GM12878 (cell line): Measurements from ENCODE around the gene KRT20. TPM values are rescaled to one million over a fixed set of nuclear protein-coding genes. Genes with fewer than 3 reads are reported as not detected.

Experiments used
- ATAC-seq: fragments of 200-7000 bp; cut with Tn5 transposase; 3 replicates; pipeline ENCODE4 v1.9.1; 2020; ENCODE audit warnings: mild to moderate bottlenecking, moderate library complexity
- BruUV-seq: library from RNA; stranded (reverse); fragments of 400-500 nt; replicated peaks from 2 replicates; lab custom pipeline; 2021; lab: Mats Ljungman, UMichigan
- CTCF ChIA-PET: fragments of 300-600 bp; sonication (Branson Sonifier 250); formaldehyde crosslinking; extraction: SDS; loops from one replicate; lab custom pipeline; 2021; ENCODE audit warnings: inconsistent platforms; lab: Yijun Ruan, JAX
- POLR2A ChIA-PET: fragments of 350-600 bp; formaldehyde crosslinking; extraction: SDS; loops from one replicate; lab custom pipeline; 2021; ENCODE audit warnings: inconsistent platforms; lab: Charles Lee
- RAD21 ChIA-PET: fragments of 300-600 bp; sonication (Branson Sonifier 250); formaldehyde crosslinking; loops from one replicate; lab custom pipeline; 2023; ENCODE audit warnings: antibody characterized with exemption; ENCODE audit not compliant: unreplicated experiment; lab: Charles Lee
- SMC1A ChIA-PET: fragments of 300-600 bp; sonication (Branson Sonifier 250); formaldehyde crosslinking; loops from one replicate; lab custom pipeline; 2023; ENCODE audit not compliant: unreplicated experiment, uncharacterized antibody; lab: Charles Lee
- DNase-seq: peaks from one replicate; pipeline ENCODE4 v3.0.0-alpha.2; 2011; ENCODE audit warnings: low read depth, low spot score
- FAIRE-seq: peaks from 3 replicates; lab custom pipeline; 2011; peaks lifted over from hg19 to GRCh38; lab: Jason Lieb, UNC
- H2AFZ ChIP-seq: 2 replicates; pipeline ENCODE4 v1.6.0; 2011; ENCODE audit warnings: low read depth, low read length, control low read depth; ENCODE audit not compliant: control insufficient read depth
- H3K27ac ChIP-seq: 2 replicates; pipeline ENCODE4 v1.5.1; 2011; ENCODE audit warnings: control low read depth; ENCODE audit not compliant: control insufficient read depth, insufficient read depth
- H3K27me3 ChIP-seq, 2 experiments: replicated peaks in 1 of 2; 2 replicates each; pipeline versions ENCODE4 v1.6.0 to v1.6.1; 2011; ENCODE audit warnings: low read length in 1 of 2; ENCODE audit not compliant: control insufficient read depth in 2 of 2, insufficient read depth in 2 of 2
- H3K36me3 ChIP-seq, 2 experiments: 2 replicates each; pipeline ENCODE4 v1.5.1; 2011; ENCODE audit warnings: low read length in 1 of 2; ENCODE audit not compliant: control insufficient read depth in 2 of 2, insufficient read depth in 2 of 2
- H3K4me1 ChIP-seq: 2 replicates; pipeline ENCODE4 v1.6.1; 2011; ENCODE audit warnings: mild to moderate bottlenecking, low read length, moderate library complexity, mixed read lengths; ENCODE audit not compliant: control insufficient read depth, insufficient read depth
- H3K4me2 ChIP-seq: 2 replicates; pipeline ENCODE4 v1.6.0; 2011; ENCODE audit warnings: control low read depth; ENCODE audit not compliant: control insufficient read depth, insufficient read depth
- H3K4me3 ChIP-seq: fragments of 200-600 bp; sonication (generic); 2 replicates; pipeline ENCODE4 v1.5.1; 2016
- H3K79me2 ChIP-seq: 2 replicates; pipeline ENCODE4 v1.6.0; 2011; ENCODE audit warnings: low read length; ENCODE audit not compliant: control insufficient read depth, insufficient read depth
- H3K9ac ChIP-seq: 2 replicates; pipeline ENCODE4 v1.8.0; 2011; ENCODE audit warnings: low read length, control low read depth, mixed read lengths; ENCODE audit not compliant: control insufficient read depth, insufficient read depth
- H3K9me3 ChIP-seq: replicated peaks from 3 replicates; pipeline ENCODE4 v1.5.1; 2011; ENCODE audit warnings: mild to moderate bottlenecking, low read length; ENCODE audit not compliant: control insufficient read depth, insufficient read depth
- H4K20me1 ChIP-seq: 2 replicates; pipeline ENCODE4 v1.6.0; 2011; ENCODE audit not compliant: control insufficient read depth, insufficient read depth
- CHD1 ChIP-seq: IDR thresholded peaks from 2 replicates; pipeline ENCODE4 v1.6.1; 2012; ENCODE audit warnings: low read depth, low read length, improper control_type of control experiment
- ESRRA ChIP-seq: IDR thresholded peaks from 2 replicates; pipeline ENCODE4 v1.6.1; 2012; ENCODE audit warnings: mild to moderate bottlenecking, low read length, improper control_type of control experiment
- FOS ChIP-seq: IDR thresholded peaks from 3 replicates; pipeline ENCODE4 v1.6.1; 2011; ENCODE audit warnings: borderline replicate concordance; ENCODE audit not compliant: insufficient read length; ENCODE audit errors: extremely low read depth
- FOXM1 ChIP-seq: IDR thresholded peaks from 2 replicates; pipeline ENCODE4 v1.6.1; 2012; ENCODE audit warnings: low read depth, mild to moderate bottlenecking, inconsistent platforms, low read length, moderate library complexity
- WGBS: methylation state at CpG from one replicate; pipeline ENCODE4 v1.1.6; 2016; ENCODE audit warnings: low lambda C conversion rate; ENCODE audit not compliant: insufficient replicate concordance, insufficient coverage; ENCODE audit errors: missing lambda C conversion rate; 5-methylcytosine and 5-hydroxymethylcytosine counted together
- in situ Hi-C: fragments of 300-500 bp; cut with MboI; formaldehyde crosslinking; loops from 9 replicates; pipeline ENCODE4 v1.14.3; 2018; ENCODE audit warnings: mixed read lengths
- intact Hi-C: fragments of 100-400 bp; cut with micrococcal nuclease; formaldehyde crosslinking; loops from one replicate; pipeline ENCODE4 v1.14.2; 2022; ENCODE audit not compliant: unreplicated experiment
- polyA plus RNA-seq, 11 experiments: library from polyadenylated mRNA; depleted of rRNA in 4 of 11; unstranded in 6 of 11; stranded (reverse) in 5 of 11; fragments of >200 nt; fragmentation: Nextera tagmentation in 4 of 11; fragmentation: Illumina TruSeq in 1 of 11; extraction: Ambion mirVana in 4 of 11; extraction: Trizol in 1 of 11; gene quantifications; 1 replicate in 1 of 11; 2 replicates in 10 of 11; pipeline versions ENCODE4 v1.2.1 to v1.2.3, GENCODE V29; 2011 to 2016; ENCODE audit warnings: inconsistent platforms in 2 of 11, missing spikeins in 2 of 11, low read depth in 1 of 11
- total RNA-seq, 4 experiments: library from RNA; depleted of rRNA in 3 of 4; stranded (reverse); fragments of >200 nt in 3 of 4; fragmentation: Illumina TruSeq in 1 of 4; extraction: Trizol in 1 of 4; gene quantifications; 2 replicates each; pipeline versions ENCODE4 v1.2.1 to v1.2.3, GENCODE V29; 2013 to 2021
- TF ChIP-seq, protein P1 (sequence below), 3 experiments: IDR thresholded peaks in 2 of 3; conservative IDR thresholded peaks in 1 of 3; 2 replicates each; pipeline ENCODE4 v1.5.1; 2011; ENCODE audit warnings: low read depth in 3 of 3, low read length in 3 of 3, mild to moderate bottlenecking in 3 of 3, control low read depth in 2 of 3, moderate library complexity in 2 of 3, inconsistent platforms in 1 of 3, mixed read lengths in 1 of 3; ENCODE audit not compliant: control insufficient read depth in 2 of 3, insufficient read depth in 1 of 3; ENCODE audit errors: extremely low read depth in 1 of 3

Gene KRT20
- total and polyA plus RNA-seq, 10 of the 15 experiments (the other 5 are each of a cell fraction or from before 2014, with no cell fraction given), result 0.23 TPM; not detected in 9

- TF ChIP-seq, protein P1, sequence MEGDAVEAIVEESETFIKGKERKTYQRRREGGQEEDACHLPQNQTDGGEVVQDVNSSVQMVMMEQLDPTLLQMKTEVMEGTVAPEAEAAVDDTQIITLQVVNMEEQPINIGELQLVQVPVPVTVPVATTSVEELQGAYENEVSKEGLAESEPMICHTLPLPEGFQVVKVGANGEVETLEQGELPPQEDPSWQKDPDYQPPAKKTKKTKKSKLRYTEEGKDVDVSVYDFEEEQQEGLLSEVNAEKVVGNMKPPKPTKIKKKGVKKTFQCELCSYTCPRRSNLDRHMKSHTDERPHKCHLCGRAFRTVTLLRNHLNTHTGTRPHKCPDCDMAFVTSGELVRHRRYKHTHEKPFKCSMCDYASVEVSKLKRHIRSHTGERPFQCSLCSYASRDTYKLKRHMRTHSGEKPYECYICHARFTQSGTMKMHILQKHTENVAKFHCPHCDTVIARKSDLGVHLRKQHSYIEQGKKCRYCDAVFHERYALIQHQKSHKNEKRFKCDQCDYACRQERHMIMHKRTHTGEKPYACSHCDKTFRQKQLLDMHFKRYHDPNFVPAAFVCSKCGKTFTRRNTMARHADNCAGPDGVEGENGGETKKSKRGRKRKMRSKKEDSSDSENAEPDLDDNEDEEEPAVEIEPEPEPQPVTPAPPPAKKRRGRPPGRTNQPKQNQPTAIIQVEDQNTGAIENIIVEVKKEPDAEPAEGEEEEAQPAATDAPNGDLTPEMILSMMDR (IDR thresholded peaks at IDR 0.05 in 2 of 3, conservative IDR thresholded peaks at IDR 0.05 in 1 of 3; ENCODE audit: control insufficient read depth in 2 of 3, extremely low read depth in 1 of 3, insufficient read depth in 1 of 3, low read depth in 3 of 3, low read length in 3 of 3), result no peak
- no peak for TF ChIP-seq FOXM1
Measured at GRCh38 chr17:40843242-40843641, 41.8 kb downstream of the KRT20 start (continued).

- no peak overlapping the region for H3K9ac ChIP-seq
- in situ Hi-C loops (no loop called here), intact Hi-C loops (no loop called here)
- ChIA-PET RAD21 (no interaction called here), CTCF (no interaction called here), SMC1A (no interaction called here), POLR2A (interaction anchor here (0.5 kb wide), 1 partner anchor 808 kb away, joined by 5 read pairs; no protein-coding TSS in a partner anchor)
- FAIRE-seq (no peak), ATAC-seq (no peak), DNase-seq (no peak)
- TF ChIP-seq FOS, result no peak
- TF ChIP-seq ESRRA, result no peak
- TF ChIP-seq CHD1, result no peak
- no peaks in the 10 kb centered on the region for H3K4me1 ChIP-seq
- no TSS peak for BruUV-seq
- H3K27me3 ChIP-seq, result no peaks in the 10 kb centered on the region
- H3K4me2 ChIP-seq, result no peak overlapping the region
- WGBS, result 47% methylated on average over 3 of the region's 3 CpGs
- H3K79me2 ChIP-seq, result no peaks in the 10 kb centered on the region
- H4K20me1 ChIP-seq, result no peaks in the 10 kb centered on the region
- H3K36me3 ChIP-seq, result no peaks in the 10 kb centered on the region
- no peak overlapping the region for H2AFZ ChIP-seq
- H3K9me3 ChIP-seq, result no peaks in the 10 kb centered on the region
- no peak overlapping the region for H3K4me3 ChIP-seq
- H3K27ac ChIP-seq, result no peak overlapping the region
Measured at GRCh38 chr17:40841246-40841645, 43.8 kb downstream of the KRT20 start.
